Measurements from ENCODE around the gene S100A4. TPM values are rescaled to one million over a fixed set of nuclear protein-coding genes. Genes with fewer than 3 reads are reported as not detected.

The S100A4 gene
- total and polyA plus RNA-seq, 2 experiments from 2014 or later, result 14.2 to 36.0 TPM

GRCh38 chr1:153549741-153550397 is 4.3 kb upstream of the S100A4 start:
- peaks cover 15% of the 10 kb centered on the region for H3K4me1 ChIP-seq (ENCODE audit: insufficient read depth)
- H3K36me3 Mint-ChIP-seq (ENCODE audit: low read depth), result no peaks in the 10 kb centered on the region

DNA sequence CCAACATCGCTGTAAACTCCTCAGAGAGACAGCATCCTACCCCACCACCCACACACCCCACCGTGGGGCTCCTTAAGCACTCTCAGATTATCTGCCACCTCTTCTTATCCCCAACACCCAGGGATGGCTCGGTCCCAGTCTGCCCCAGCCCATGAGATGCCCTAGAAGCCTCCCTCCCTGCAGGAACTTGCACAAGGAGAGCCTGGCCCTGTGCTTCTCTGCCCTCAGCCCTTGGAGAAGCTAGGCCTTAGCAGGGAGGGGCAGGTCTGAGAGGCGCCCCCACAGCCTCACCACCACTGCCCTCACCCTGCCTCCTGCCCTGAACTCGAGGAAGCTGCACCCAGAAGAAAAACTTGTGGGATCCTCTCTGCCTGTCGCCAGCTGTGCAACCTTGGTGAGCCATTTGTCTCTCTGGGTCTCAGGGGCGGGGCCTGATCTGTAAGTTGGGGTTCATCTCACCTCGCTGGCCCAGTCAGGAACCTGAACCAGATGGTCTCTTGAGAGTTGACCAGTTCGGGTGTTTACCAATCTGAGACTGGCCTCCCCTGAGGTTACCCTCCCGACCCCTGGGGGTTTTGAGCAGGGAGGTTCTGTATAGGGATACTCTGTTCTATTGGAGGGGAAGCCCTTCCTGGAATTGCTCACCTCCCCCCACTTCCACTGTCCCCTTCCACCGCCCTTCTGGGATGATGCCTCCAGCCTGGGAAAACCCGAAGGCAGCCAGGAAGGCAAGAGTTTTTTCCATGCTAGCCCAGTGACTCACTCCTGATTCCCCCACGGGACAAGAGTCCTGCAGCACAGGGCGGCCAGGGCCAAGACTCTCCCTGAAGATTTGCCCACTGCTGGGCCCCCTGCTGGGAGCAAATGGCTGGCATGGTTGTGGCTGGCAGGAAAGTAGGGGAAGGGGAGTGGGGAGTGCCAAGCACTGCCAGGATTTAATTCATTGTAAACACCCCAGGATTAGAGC is 3.4 kb upstream of the S100A4 start, which contains the start of gene S100A3:
Gene S100A3 (minus strand): TSS at position 537 of the 967 bp plus-strand sequence. CDS start 773 bp downstream, outside the sequence.
- Histone ChIP-seq H3K79me2 (replicated peaks; ENCODE audit: insufficient read depth) (no peaks in the 10 kb centered on the region), H3K4me3 (no peak within 1 kb of the TSS), H3K4me2 (no peak within 1 kb of the TSS), H2AFZ (peak within 1 kb of the TSS; percentile 66; the same call in 1 of the 2 replicates), H3K27me3 (ENCODE audit: insufficient read depth) (no peaks in the 10 kb centered on the region), H3F3A (replicated peaks; ENCODE audit: low read depth) (no peaks in the 10 kb centered on the region), H3K27ac (ENCODE audit: low read depth) (no peak within 1 kb of the TSS), H3K9me2 (ENCODE audit: insufficient read depth) (no peaks in the 10 kb centered on the region), H3K4me1 (ENCODE audit: insufficient read depth) (peaks cover 18% of the 10 kb centered on the region), H3K36me3 (ENCODE audit: insufficient read depth) (no peaks in the 10 kb centered on the region), H4K20me1 (replicated peaks; ENCODE audit: insufficient read depth) (no peaks in the 10 kb centered on the region)
- DNase-seq (ENCODE audit: low spot score) (no peak), ATAC-seq (no peak)
- Mint-ChIP-seq H3K9me3 (no peaks in the 10 kb centered on the region), H3K4me3 (no peak within 1 kb of the TSS), H3K27me3 (ENCODE audit: insufficient read depth, low read depth, poor library complexity) (peaks cover 24% of the 10 kb centered on the region), H3K36me3 (ENCODE audit: low read depth) (no peaks in the 10 kb centered on the region), H3K4me1 (peaks cover 66% of the 10 kb centered on the region), H3K27ac (no peak within 1 kb of the TSS)
- no peak for TF ChIP-seq JUNB (IDR thresholded peaks at IDR 0.05; ENCODE audit: unreplicated experiment)
- no peak for TF ChIP-seq ZNF114 (CRISPR knock-in tag; IDR thresholded peaks at IDR 0.05)
- TF ChIP-seq ZNF462 (CRISPR knock-in tag; IDR thresholded peaks at IDR 0.05), result no peak
- TF ChIP-seq ETS1 (IDR thresholded peaks at IDR 0.05), result no peak
- no peak for TF ChIP-seq EZH2phosphoT487 (IDR thresholded peaks at IDR 0.05; ENCODE audit: unreplicated experiment)
- TF ChIP-seq POLR2AphosphoS5 (IDR thresholded peaks at IDR 0.05; ENCODE audit: low read depth), result no peak

More at GRCh38 chr1:153549741-153550397, 4.3 kb upstream of the S100A4 start:
- no peaks in the 10 kb centered on the region for H3K27me3 ChIP-seq (ENCODE audit: insufficient read depth)
- DNase-seq (ENCODE audit: low spot score) (no peak), ATAC-seq (no peak)
- H3K27me3 Mint-ChIP-seq (ENCODE audit: insufficient read depth, low read depth, poor library complexity), result peaks cover 23% of the 10 kb centered on the region
- H3K9me3 Mint-ChIP-seq, result no peaks in the 10 kb centered on the region
- no peaks in the 10 kb centered on the region for H3K9me2 ChIP-seq (ENCODE audit: insufficient read depth)
- no peaks in the 10 kb centered on the region for H3K36me3 ChIP-seq (ENCODE audit: insufficient read depth)
- TF ChIP-seq ZNF114 (CRISPR knock-in tag; IDR thresholded peaks at IDR 0.05), result no peak
- TF ChIP-seq NANOG (IDR thresholded peaks at IDR 0.05; ENCODE audit: borderline replicate concordance), result no peak
- TF ChIP-seq ZNF331 (CRISPR knock-in tag; IDR thresholded peaks at IDR 0.05; ENCODE audit: low read depth), result no peak
- no peak for TF ChIP-seq POLR2AphosphoS5 (IDR thresholded peaks at IDR 0.05; ENCODE audit: low read depth)
- no peak for TF ChIP-seq ETS1 (IDR thresholded peaks at IDR 0.05)
- no peaks in the 10 kb centered on the region for H3K79me2 ChIP-seq (replicated peaks; ENCODE audit: insufficient read depth)
- H3K27ac ChIP-seq (ENCODE audit: low read depth), result no peak overlapping the region
- 0 out of 2 replicates have a peak overlapping the region, but pooled peaks have one; percentile 66 for H2AFZ ChIP-seq
- H3K4me1 Mint-ChIP-seq, result peaks cover 58% of the 10 kb centered on the region
- no peak overlapping the region for H3K4me2 ChIP-seq
- no peak overlapping the region for H3K4me3 Mint-ChIP-seq
- no peaks in the 10 kb centered on the region for H3F3A ChIP-seq (replicated peaks; ENCODE audit: low read depth)
- H3K27ac Mint-ChIP-seq, result no peak overlapping the region
- no peaks in the 10 kb centered on the region for H4K20me1 ChIP-seq (replicated peaks; ENCODE audit: insufficient read depth)
- no peak overlapping the region for H3K4me3 ChIP-seq

All from GM23338 (cell line).